Adipose tissue (tissue), 3 donors: Measurements from ENCODE around the gene COMMD3. TPM values are rescaled to one million over a fixed set of nuclear protein-coding genes. Genes with fewer than 3 reads are reported as not detected.
"Not testable (repeated sequence)": the region's sequence is repeated elsewhere in the genome, so short reads cannot be mapped to it uniquely, and the experiment has no call there.

ENCODE experiments used
- H3K27ac ChIP-seq: one replicate; pipeline ENCODE4 v1.5.1; 2013; ENCODE audit warnings: low read depth, low read length
- WGBS, 3 donors: extraction: QIAGEN DNeasy Blood & Tissue Kit; methylation state at CpG; one replicate each; pipeline ENCODE4 v1.1.7; 2013; 5-methylcytosine and 5-hydroxymethylcytosine counted together
- polyA plus RNA-seq, 3 donors: library from polyadenylated mRNA; stranded (reverse); fragments of 200-250 nt; gene quantifications; one replicate each; pipeline ENCODE4 v1.2.3, GENCODE V29; 2013
- donor health status: healthy with polysubstance abuse.
- donor health status: Bipolar disorder and iron deficiency.
- donor health status: healthy.

The COMMD3 gene
- polyA plus RNA-seq, 3 donors: 30.2 to 65.8 (median 48.4) TPM

GRCh38 chr10:22349755-22350154 lies 33.6 kb downstream of the COMMD3 start:
- 92 to 100% (median 99%) methylated on average over 1 of the region's 1 CpG for WGBS, 3 donors
- no peak overlapping the region for H3K27ac ChIP-seq

- H3K27ac ChIP-seq: no peak overlapping the region
- 94 to 97% (median 95%) methylated on average over 5 of the region's 5 CpGs for WGBS, 3 donors
Measured at GRCh38 chr10:22351131-22351703, 35.0 kb downstream of the COMMD3 start.

GRCh38 chr10:22356324-22356873 lies 40.2 kb downstream of the COMMD3 start:
- 85 to 92% (median 86%) methylated on average over 4 of the region's 4 CpGs for WGBS, 3 donors
- no peak overlapping the region for H3K27ac ChIP-seq

- not testable (repeated sequence) for H3K27ac ChIP-seq
- whole genome bisulfite sequencing, 3 donors: 86 to 93% (median 88%) methylated on average over 3 of the region's 4 CpGs
Measured at GRCh38 chr10:22357770-22358169, 41.6 kb downstream of the COMMD3 start.

GRCh38 chr10:22363305-22363704 lies 47.1 kb downstream of the COMMD3 start:
- WGBS, 3 donors: 92 to 94% (median 93%) methylated on average over 6 of the region's 6 CpGs
- no peak overlapping the region for H3K27ac ChIP-seq

GRCh38 chr10:22364407-22365140 lies 48.4 kb downstream of the COMMD3 start:
- no peak overlapping the region for H3K27ac ChIP-seq
- 91 to 92% (median 91%) methylated on average over 5 of the region's 5 CpGs for WGBS, 3 donors

GRCh38 chr10:22365233-22365632 lies 49.0 kb downstream of the COMMD3 start:
- no peak overlapping the region for H3K27ac ChIP-seq
- 89 to 98% (median 91%) methylated on average over 1 of the region's 1 CpG for whole genome bisulfite sequencing, 3 donors

GRCh38 chr10:22365644-22366434 lies 49.7 kb downstream of the COMMD3 start:
- no peak overlapping the region for H3K27ac ChIP-seq
- WGBS, 3 donors: 83 to 87% (median 84%) methylated on average over 4 of the region's 4 CpGs

- no peak overlapping the region for H3K27ac ChIP-seq
Measured at GRCh38 chr10:22366435-22366703, 50.2 kb downstream of the COMMD3 start.

- 60 to 73% (median 70%) methylated on average over 2 of the region's 2 CpGs for WGBS, 3 donors
- no peak overlapping the region for H3K27ac ChIP-seq
Measured at GRCh38 chr10:22366771-22367170, 50.6 kb downstream of the COMMD3 start.

- WGBS, 3 donors: 83 to 93% (median 92%) methylated on average over 1 of the region's 1 CpG
- no peak overlapping the region for H3K27ac ChIP-seq
Measured at GRCh38 chr10:22367471-22367870, 51.3 kb downstream of the COMMD3 start.

- H3K27ac ChIP-seq: no peak overlapping the region
- 84 to 94% (median 92%) methylated on average over 4 of the region's 4 CpGs for WGBS, 3 donors
Measured at GRCh38 chr10:22368402-22368801, 52.2 kb downstream of the COMMD3 start.

GRCh38 chr10:22368981-22369380 lies 52.8 kb downstream of the COMMD3 start:
- H3K27ac ChIP-seq: no peak overlapping the region
- 44 to 76% (median 45%) methylated on average over 2 of the region's 2 CpGs for WGBS, 3 donors

GRCh38 chr10:22369434-22370072 lies 53.4 kb downstream of the COMMD3 start:
- 79 to 90% (median 81%) methylated on average over 5 of the region's 5 CpGs for WGBS, 3 donors

More at GRCh38 chr10:22369434-22370072, 53.4 kb downstream of the COMMD3 start:
- no peak overlapping the region for H3K27ac ChIP-seq

Other genes with a start within 250 kb of the COMMD3 start
- not detected for gene EBLN1, start 98.4 kb upstream of the COMMD3 start, polyA plus RNA-seq
- 10 to 100 TPM; 15.5 to 35.5 (median 25.0) TPM for gene BMI1, start 4.7 kb downstream of the COMMD3 start, polyA plus RNA-seq
- under 1 TPM in 1 of 3 donors, not detected in 2; 0.06 TPM for gene SPAG6, start 29.1 kb downstream of the COMMD3 start, polyA plus RNA-seq